HG02852 (cell line): ENCODE results near the gene LSAMP.

Experiments
- ATAC-seq: cut with Tn5 transposase; IDR thresholded peaks from one replicate; pipeline ENCODE4 v1.9.1; 2021; ENCODE audit warnings: mild to moderate bottlenecking, moderate library complexity; ENCODE audit not compliant: unreplicated experiment

Gene LSAMP

DNA sequence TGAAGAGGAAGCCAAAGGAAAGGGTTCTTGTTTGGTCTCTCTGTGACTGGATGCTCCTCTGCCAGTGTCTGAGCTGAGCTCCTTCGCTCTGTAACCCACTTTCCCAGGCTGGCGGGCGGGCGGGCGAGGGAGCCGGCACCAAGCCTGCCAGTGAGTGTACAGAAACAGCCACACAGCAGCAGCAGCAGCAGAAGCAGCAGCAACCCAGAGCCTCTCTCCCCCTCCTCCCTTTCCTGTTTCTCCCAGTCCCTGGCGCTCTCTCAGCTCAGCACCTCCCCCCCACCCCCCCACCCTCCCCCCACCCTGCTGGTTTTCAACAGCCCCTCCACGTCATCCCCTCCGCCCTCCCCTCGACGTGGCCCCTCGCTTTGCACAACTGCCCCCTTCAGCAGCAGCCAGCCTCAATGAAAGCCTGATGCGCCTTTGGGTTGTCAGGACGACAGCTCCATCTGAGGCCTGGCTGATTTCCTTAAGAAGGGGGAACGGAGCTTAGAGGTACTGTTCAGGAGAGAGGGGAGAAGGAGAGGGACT lies at the start of gene LSAMP:
LSAMP (minus strand) TSS at position 177 of the 531 bp plus-strand sequence.
- ATAC-seq, result no peak

GRCh38 chr3:116492379-116492778 lies 47.1 kb upstream of the LSAMP start:
- no peak for ATAC-seq

GRCh38 chr3:116483135-116483534 lies 37.8 kb upstream of the LSAMP start:
- ATAC-seq, result no peak

GRCh38 chr3:116476691-116477090 lies 31.4 kb upstream of the LSAMP start:
- no peak for ATAC-seq

DNA sequence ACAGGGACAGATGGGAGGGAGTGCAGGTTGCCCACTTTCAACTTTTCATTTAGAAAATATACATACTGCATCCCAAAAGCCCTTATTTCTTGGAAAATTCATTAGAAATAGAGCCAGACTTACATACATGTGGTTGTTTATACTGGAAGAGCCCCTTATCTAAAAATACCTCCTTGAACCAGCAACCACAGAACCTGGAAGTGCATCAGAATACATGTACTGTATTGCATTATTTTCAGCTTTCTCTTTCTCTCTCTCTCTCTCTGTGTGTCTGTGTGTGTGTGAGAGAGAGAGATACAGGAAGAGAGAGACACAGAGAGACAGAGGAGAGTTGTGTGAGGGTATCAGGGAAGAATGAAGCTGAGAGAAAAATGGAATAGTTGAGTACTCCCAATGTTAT lies 29.5 kb upstream of the LSAMP start:
- no peak for ATAC-seq

GRCh38 chr3:116474032-116474780 lies 28.9 kb upstream of the LSAMP start:
- no peak for ATAC-seq

DNA sequence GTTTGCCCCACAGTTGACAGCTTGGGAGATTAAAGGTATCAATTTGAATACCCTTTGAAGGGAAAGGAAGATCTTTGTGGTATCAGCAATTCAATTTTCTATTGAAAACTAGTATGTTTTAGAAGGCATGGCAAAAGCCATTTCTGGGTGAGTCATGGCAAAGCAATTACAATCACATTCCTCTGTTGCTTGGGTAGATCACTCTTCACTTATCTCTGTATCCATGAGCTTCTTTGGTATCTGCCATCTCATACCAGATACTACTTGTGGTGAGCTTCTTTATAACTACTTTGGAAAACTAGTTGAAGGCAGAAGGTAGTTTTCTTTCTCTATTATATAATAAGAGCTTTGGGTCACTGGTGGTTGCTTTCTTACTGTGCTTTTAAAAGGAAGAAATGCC lies 28.3 kb upstream of the LSAMP start:
- no peak for ATAC-seq

- ATAC-seq, result no peak
Observed at GRCh38 chr3:116470605-116471197, 25.4 kb upstream of the LSAMP start.

DNA sequence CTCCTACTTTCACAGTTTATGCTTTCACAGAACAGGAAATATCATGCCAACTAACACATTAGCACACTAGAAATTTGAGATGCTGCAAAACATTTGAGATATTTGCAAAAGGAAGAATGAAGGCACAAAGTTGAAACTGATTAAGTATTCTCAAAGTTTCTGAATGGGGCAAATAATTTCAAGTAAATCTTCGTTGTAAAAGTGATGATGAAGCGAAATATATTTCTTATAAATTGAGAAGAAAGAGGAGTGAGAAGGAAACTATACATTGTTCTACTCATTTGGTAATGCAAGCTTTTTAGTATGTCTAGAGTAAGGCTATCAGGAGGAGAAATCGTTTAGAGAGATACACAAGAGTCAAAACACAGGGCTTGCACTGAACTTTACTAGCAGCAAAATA lies 24.3 kb upstream of the LSAMP start:
- no peak for ATAC-seq

DNA sequence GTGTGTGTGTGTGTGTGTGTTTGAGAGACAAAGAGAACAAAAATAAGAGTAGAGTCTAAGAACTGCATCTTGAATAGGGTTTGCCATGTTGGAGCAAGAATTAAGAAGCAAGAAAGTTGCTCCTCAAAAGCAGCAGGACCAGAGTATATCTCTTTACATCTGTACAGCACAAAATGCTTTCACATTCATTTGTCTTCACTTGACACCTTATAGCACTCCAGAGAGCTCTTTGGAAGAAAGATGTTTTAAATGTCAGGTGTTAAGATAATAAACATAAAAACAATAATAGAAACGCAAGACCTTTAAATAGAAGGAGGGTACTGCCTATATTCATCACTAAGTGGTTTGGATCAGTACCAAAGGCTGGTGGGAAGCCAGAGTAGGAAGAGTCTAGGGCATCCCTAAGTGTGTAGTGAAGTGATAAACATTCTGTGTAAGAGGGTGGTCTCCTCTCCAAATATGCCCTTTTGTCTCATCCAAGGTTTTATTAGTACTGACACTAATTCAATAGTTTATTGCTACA lies 19.1 kb upstream of the LSAMP start:
- ATAC-seq, result no peak

DNA sequence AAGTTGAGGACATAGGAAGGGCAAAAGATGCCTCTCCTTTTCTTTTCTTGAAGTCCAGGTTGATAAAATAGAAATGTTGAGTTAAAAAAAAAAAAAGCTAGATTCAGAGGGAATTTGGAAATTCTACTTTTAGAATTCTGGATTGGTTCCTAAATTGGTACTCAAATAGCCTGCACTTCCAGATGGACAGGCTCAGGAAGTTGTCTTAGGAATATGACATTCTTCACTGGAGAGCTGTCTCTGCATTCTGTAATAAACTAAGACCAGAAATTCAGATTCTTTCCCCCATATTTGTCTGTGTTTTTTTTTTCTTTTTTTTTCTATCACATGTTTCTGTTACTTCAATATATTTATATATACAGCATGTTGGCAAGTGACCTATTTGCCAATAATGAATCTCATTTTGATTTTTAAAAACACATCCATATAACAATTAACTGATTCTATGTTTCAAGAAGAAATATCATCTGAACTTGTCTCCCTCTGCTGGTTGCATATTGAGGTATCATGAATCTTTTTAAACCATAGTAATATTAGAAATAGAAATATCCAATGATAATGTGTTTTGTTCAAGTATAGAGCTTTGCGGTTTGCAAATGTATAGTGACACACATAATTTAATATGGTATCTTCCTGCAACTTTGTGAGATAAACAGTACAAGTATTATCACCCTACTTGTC lies 8.5 kb upstream of the LSAMP start:
- no peak for ATAC-seq

- no peak for ATAC-seq
Observed at GRCh38 chr3:116449546-116450350, 4.5 kb upstream of the LSAMP start.

DNA sequence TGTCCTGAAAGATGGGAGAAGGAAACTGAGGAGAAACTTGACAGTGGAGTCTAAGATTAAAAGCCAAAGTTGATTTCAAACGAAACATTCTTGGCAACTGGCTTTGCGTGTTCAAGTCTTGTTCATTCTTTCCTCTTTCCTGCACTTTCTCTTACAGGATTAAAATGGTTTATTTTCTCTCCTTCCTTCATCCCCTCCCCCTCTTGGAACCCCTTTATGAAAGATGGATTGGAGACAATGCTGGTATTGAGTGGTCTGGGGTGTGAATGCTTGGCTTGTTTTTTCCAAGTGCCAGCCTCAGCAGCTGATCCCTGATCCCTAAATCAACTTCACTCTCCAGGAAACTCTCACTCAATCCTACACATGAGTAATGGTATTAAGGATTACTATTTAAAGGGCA lies 703 bp upstream of the LSAMP start:
- no peak for ATAC-seq

DNA sequence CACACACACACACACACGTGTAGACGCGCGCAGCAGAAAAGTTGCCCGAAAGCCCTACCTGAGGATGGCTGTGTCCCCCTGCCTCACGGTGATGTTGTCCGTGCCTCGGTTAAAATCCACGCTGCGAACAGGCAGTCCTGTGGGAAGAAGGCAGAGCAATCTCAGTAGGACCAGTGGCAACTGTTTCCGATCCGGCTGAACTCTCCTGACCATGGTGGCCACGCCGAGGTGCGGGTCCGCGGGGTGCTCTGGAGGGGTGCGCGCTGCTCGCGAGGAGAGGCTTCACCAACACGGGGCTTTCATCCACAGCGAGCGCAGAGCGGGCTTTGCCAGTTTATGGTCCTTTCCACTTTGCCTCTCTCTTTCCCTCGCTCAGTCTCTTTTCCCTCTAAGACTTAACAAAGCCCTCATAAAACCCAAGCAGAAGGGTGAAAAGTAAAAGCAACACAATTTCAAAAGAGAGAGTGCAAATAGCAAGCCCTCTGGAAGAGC lies 422 bp downstream of the LSAMP start:
- no peak for ATAC-seq

- no peak for ATAC-seq
Observed at GRCh38 chr3:116444115-116444747, 1.1 kb downstream of the LSAMP start.

DNA sequence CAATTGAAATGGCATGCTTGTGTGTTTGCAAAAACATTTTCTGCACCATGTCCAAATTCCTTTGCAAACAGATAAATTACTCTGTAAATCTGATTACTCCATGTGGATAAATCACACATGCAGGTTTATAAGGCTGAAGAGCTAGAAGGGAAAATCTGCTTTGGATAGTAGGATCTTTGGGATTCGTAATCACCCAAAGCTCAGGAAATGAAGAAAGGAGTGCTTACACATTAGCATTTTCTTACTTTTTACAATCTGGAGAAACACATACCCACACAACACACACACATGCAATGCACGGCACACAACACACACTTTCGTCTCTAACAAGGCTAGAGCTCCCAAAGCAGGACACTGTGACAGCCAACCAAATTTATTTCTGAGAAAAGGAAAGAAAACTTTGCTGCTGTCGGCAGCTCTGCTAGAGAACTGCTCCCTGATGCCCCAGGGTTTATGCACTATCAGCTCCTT lies 2.1 kb downstream of the LSAMP start:
- ATAC-seq, result no peak

DNA sequence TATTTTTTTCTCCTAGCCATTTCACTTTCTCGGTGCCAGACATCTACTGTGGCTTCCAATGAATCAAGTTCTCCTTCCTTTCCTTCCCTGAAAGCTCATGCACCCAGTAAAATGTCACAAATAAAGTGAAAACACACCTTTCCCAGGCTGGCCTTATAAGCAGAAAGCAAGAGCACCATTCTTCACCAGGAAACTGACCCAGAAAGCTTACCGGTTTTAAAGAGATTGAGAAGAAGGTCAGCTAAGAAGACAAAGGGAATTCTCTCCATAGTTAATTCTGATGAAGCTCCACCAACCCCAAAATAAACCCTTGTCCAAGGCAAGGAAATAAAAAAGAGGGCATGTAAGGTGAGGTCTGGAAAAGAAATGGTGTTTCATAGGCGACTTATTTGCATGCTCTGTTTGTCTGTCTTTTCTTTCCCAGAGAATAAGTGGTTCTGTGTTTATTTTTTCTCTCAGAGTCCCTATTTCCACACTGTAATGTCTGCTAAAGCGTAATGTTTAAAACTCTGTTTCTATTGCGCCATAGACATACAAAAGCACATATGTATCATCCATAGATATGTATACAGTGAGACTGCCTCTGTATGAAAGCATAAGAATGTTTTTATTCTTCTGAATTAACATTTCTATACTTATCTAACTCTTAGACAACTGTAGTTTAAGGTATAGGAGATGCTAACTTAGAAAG lies 2.8 kb downstream of the LSAMP start:
- ATAC-seq, result no peak

GRCh38 chr3:116441652-116442051 lies 3.6 kb downstream of the LSAMP start:
- no peak for ATAC-seq

- ATAC-seq, result no peak
Observed at GRCh38 chr3:116440196-116440595, 5.1 kb downstream of the LSAMP start.
